Activated CD4-positive, alpha-beta memory T cell treated with anti-CD3 and anti-CD28 coated beads for 36 hours (primary cell): Measurements from ENCODE around the gene TRAPPC12. TPM values are rescaled to one million over a fixed set of nuclear protein-coding genes. Genes with fewer than 3 reads are reported as not detected.
"Not testable (repeated sequence)": the region's sequence is repeated elsewhere in the genome, so short reads cannot be mapped to it uniquely, and the experiment has no call there.

Experiments used
- CTCF ChIA-PET: fragments of 350-600 bp; sonication (Branson Sonifier 250); formaldehyde crosslinking; loops from one replicate; lab custom pipeline; 2021; ENCODE audit warnings: antibody characterized with exemption, inconsistent platforms; lab: Charles Lee
- POLR2A ChIA-PET: fragments of 350-600 bp; sonication (Branson Sonifier 250); formaldehyde crosslinking; loops from one replicate; lab custom pipeline; 2021; ENCODE audit warnings: antibody characterized with exemption; lab: Charles Lee
- DNase-seq: peaks from one replicate; pipeline ENCODE4 v3.0.0-alpha.2; 2020
- H3K27ac Mint-ChIP-seq: one replicate; pipeline ENCODE4 v1.8.0; 2021; ENCODE audit warnings: mixed read lengths
- H3K27me3 Mint-ChIP-seq: one replicate; pipeline ENCODE4 v1.8.0; 2021; ENCODE audit warnings: mixed read lengths
- H3K36me3 Mint-ChIP-seq: one replicate; pipeline ENCODE4 v1.8.0; 2021; ENCODE audit warnings: mixed read lengths
- H3K4me1 Mint-ChIP-seq: one replicate; pipeline ENCODE4 v1.8.0; 2021; ENCODE audit warnings: low read depth, mixed read lengths
- H3K4me3 Mint-ChIP-seq: one replicate; pipeline ENCODE4 v1.8.0; 2021; ENCODE audit warnings: mild to moderate bottlenecking, mixed read lengths
- H3K9me3 Mint-ChIP-seq: one replicate; pipeline ENCODE4 v1.8.0; 2021; ENCODE audit warnings: mixed read lengths
- intact Hi-C: fragments of 100-400 bp; cut with micrococcal nuclease; formaldehyde crosslinking; loops from one replicate; pipeline ENCODE4 v1.15.1; 2023
- total RNA-seq, 2 experiments: library from RNA; stranded (reverse); gene quantifications; one replicate each; pipeline ENCODE4 v1.2.3, GENCODE V29; 2021

Gene TRAPPC12
- total RNA-seq, 2 experiments from 2014 or later = 61.4 to 64.3 TPM

DNA sequence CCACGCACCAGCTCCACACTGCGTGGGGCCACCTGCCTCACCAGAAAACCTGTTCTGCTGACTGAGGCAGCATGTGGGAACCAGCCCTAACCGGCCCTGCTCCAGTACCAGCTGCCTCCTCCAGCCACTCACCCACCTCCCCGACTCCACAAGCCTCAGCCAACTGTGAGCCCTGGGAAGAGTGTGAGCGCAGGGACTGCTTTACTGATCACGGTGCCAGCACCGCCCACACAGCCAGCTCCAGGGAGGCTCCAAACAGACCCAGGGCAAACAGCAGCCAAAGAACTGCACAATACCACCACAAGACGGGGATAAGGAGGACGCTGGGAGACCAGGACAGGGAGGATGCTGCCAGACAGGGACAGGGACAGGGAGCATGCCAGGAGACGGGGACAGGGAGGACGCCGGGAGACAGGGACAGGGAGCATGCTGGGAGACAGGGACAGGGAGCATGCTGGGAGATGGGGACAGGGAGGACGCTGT lies 30.2 kb upstream of the TRAPPC12 start:
- H3K9me3 Mint-ChIP-seq = peaks cover 23% of the 10 kb centered on the region
- no peaks in the 10 kb centered on the region for H3K27me3 Mint-ChIP-seq
- intact Hi-C loops = no loop called here
- H3K27ac Mint-ChIP-seq = no peak overlapping the region
- no peaks in the 10 kb centered on the region for H3K4me1 Mint-ChIP-seq
- DNase-seq = no peak
- POLR2A ChIA-PET = no interaction called here
- CTCF ChIA-PET = no interaction called here
- H3K4me3 Mint-ChIP-seq = no peak overlapping the region
- peaks cover 54% of the 10 kb centered on the region for H3K36me3 Mint-ChIP-seq

DNA sequence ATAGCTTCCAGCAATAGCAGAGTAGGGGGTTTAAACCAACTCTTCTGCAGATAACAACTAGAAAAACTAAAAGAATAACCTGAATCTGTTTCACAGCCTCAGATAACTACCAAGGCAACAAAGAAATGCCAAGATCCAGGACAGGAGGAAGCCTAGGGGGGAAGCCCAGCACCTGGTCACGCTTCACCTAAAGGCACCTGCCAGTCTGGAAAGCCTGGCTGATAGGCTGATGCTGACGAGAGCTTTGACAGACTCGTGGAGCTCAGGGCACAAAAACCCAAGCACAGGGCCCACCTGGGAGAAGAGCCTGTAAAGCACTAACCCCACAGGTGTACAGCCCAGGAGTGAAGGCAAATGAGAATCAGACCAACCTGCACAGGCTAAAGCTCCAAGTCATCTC lies 24.5 kb upstream of the TRAPPC12 start:
- Mint-ChIP-seq H3K36me3 (peaks cover 35% of the 10 kb centered on the region), H3K27me3 (no peaks in the 10 kb centered on the region), H3K4me3 (no peak overlapping the region), H3K4me1 (peaks cover 7% of the 10 kb centered on the region), H3K9me3 (peaks cover 19% of the 10 kb centered on the region), H3K27ac (no peak overlapping the region)
- intact Hi-C loops = no loop called here
- DNase-seq = no peak
- ChIA-PET POLR2A (no interaction called here), CTCF (no interaction called here)

DNA sequence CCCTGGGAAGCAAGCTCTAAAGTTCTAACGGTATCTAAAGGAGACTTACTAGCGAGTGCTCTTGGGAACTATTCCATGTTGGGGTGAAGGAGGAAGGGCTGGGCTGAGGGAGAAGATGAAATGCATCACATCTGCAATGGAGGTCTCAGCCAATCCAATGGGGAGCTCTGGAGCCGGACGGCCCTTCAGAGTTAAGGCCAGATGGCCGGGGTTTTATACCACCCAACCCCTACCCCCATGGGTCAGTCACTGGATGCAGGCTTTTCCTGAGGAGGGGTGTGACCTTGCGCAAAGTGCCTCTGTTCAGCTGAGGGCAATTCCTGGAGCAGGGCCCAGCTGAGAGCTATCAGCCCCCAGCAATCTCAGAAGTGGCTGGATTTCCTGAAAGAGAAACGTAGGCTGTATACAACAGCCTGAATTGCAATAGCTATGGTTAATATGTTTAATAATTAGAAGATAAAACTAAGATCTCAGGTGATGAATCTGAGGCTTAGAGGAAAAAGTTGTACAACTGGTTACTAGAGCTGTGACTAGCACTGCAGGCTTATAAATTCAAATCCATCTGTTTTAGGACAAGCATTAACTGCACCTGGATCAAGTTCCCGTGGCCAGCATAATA lies 23.4 kb upstream of the TRAPPC12 start:
- Mint-ChIP-seq H3K4me3 (no peak overlapping the region), H3K4me1 (peaks cover 7% of the 10 kb centered on the region), H3K27me3 (no peaks in the 10 kb centered on the region), H3K27ac (no peak overlapping the region), H3K36me3 (peaks cover 26% of the 10 kb centered on the region), H3K9me3 (peaks cover 12% of the 10 kb centered on the region)
- intact Hi-C loops = no loop called here
- no peak for DNase-seq
- POLR2A ChIA-PET = no interaction called here
- CTCF ChIA-PET = no interaction called here

DNA sequence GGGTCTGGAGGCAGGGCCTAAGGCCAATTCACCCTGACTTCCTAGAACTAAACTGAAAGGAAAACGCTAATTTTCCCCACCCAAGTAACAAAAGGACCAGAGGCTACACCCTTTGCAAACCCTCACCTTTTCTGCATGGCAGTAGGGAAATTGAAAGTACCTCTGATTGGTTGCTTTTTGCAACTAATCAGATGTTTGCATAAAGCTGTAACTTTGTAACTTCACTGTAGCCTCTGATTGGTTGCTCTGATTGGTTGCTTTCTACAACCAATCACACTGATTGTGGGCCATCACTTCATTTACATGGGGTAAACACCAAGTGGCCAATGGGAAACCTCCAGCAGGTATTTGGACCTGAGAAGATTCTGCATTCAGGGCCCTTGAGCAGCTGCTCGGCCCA lies 22.7 kb upstream of the TRAPPC12 start:
- peaks cover 9% of the 10 kb centered on the region for H3K4me1 Mint-ChIP-seq
- DNase-seq = no peak
- intact Hi-C loops = no loop called here
- peaks cover 22% of the 10 kb centered on the region for H3K36me3 Mint-ChIP-seq
- peaks cover 8% of the 10 kb centered on the region for H3K9me3 Mint-ChIP-seq
- H3K4me3 Mint-ChIP-seq = no peak overlapping the region
- ChIA-PET POLR2A (no interaction called here), CTCF (no interaction called here)
- no peaks in the 10 kb centered on the region for H3K27me3 Mint-ChIP-seq
- no peak overlapping the region for H3K27ac Mint-ChIP-seq

DNA sequence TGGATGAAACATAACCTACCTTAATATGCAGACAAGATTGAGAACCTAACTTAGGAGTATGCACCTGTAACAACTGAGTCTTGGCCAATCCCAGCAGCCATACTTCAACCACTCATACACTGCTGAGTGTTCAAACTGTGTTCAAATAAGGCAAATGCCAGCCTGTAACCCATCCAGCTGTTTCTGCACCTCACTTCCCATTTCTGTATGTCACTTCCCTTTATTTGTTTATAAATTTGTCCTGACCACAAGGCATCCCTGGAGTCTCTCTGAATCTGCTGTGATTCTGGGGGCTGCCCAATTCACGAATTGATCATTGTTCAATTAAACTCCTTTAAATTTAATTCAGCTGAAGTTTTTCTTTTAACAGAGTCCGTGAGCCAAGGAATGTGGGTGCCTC lies 22.0 kb upstream of the TRAPPC12 start:
- CTCF ChIA-PET, H3K9me3 Mint-ChIP-seq, H3K27ac Mint-ChIP-seq, H3K27me3 Mint-ChIP-seq, H3K4me3 Mint-ChIP-seq, intact Hi-C loops, DNase-seq, POLR2A ChIA-PET, H3K4me1 Mint-ChIP-seq: not testable (repeated sequence)
- peaks cover 17% of the 10 kb centered on the region for H3K36me3 Mint-ChIP-seq

DNA sequence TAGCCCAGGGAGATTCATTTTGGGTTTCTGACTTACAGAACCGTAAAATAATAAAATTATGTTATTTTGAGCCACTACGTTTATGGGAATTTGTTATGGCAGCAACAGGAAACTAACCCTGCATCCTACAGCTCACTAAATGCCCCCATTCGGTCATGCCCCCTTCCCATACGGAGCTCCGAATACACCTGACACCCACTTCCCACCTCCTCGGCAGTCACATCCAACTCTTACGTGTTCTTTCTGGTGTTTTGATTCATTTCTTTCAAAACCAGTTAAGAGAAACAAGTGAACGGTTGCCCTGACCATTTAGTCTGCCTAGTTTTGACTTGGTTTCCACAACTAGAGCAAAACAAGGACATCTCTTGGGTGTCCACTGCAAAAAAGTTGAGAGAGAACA lies 21.6 kb upstream of the TRAPPC12 start:
- H3K4me1 Mint-ChIP-seq = peaks cover 10% of the 10 kb centered on the region
- CTCF ChIA-PET = no interaction called here
- POLR2A ChIA-PET = no interaction called here
- no peak overlapping the region for H3K27ac Mint-ChIP-seq
- peaks cover 13% of the 10 kb centered on the region for H3K36me3 Mint-ChIP-seq
- no peaks in the 10 kb centered on the region for H3K27me3 Mint-ChIP-seq
- H3K4me3 Mint-ChIP-seq = no peak overlapping the region
- intact Hi-C loops = no loop called here
- DNase-seq = no peak
- no peaks in the 10 kb centered on the region for H3K9me3 Mint-ChIP-seq

DNA sequence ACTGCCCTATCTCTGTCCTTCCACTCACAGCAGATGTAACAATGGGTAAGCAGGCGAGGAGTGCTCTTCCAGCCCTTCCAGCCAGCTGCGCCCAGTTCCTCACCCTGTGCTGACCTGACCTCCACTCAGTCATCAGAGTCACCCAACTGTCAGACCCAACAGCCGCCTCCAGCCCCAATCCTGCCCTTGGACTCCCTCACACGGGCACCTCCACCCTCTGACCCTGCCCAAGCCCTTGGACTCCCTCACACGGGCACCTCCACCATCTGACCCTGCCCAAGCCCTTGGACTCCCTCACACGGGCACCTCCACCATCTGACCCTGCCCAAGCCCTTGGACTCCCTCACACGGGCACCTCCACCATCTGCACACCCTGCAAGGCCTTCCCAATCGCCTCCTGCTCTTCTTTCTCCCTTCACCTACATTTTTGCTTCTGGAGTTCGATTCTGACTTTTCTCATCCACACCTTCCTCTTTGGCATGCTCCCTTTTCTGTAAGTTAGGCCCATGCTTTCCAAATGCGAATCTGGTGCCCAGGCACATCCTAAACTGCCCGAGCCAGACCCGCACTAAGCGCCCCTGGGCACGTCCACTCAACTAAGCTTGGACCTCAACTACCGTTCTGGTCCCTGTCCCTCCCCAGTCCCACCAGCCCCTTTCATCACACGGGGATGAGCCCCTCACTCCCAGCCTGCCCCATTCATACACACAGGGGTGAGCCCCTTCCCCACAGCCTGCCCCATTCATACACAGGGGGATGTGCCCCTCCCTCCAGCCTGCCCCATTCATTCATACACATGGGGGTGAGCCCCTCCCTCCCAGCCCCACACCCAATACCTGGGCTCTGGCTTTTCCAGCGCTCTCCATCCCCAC lies 17.7 kb upstream of the TRAPPC12 start:
- Mint-ChIP-seq H3K27ac (no peak overlapping the region), H3K27me3 (no peaks in the 10 kb centered on the region), H3K4me1 (peaks cover 17% of the 10 kb centered on the region), H3K9me3 (no peaks in the 10 kb centered on the region), H3K36me3 (no peaks in the 10 kb centered on the region), H3K4me3 (no peak overlapping the region)
- POLR2A ChIA-PET = no interaction called here
- intact Hi-C loops = no loop called here
- no peak for DNase-seq
- CTCF ChIA-PET = no interaction called here

DNA sequence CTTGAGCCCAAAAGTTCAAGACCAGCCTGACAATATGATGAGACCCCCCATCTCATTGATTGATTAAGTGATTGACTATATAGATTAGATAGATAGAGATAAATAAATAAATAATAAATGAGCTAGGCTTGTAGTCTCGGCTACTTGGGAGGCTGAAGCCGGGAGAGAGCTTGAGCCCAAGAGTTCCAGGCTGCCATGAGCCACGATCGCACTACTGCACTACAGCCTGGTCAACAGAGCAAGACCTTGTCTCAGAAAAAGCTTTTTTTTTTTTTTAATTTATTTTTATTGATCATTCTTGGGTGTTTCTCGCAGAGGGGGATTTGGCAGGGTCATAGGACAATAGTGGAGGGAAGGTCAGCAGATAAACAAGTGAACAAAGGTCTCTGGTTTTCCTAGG lies 14.3 kb upstream of the TRAPPC12 start:
- intact Hi-C loops = no loop called here

DNA sequence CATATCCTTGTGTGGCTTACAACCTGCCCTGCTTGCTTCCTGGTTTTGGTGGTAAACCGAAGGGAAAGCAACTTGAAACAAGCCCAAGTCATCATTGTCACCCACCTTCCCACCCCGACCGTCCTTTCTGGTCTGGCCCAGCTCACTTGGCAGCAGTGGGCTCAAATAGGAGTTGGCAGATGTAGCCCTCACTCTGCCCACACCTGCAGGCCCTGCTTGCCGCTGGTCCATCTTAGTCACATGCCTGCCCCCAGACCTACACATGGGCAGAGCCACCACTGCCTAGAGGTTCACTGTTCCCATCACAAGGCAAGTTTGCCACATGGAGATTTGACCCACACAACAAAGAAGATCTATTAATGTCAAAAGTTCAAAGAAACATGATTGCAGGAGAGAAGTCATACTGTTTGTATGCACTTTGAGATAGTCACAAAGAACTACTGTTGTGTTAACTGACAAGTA lies 11.2 kb upstream of the TRAPPC12 start:
- Mint-ChIP-seq H3K36me3 (peaks cover 11% of the 10 kb centered on the region), H3K4me3 (no peak overlapping the region), H3K9me3 (no peaks in the 10 kb centered on the region), H3K27me3 (no peaks in the 10 kb centered on the region), H3K27ac (no peak overlapping the region), H3K4me1 (peaks cover 8% of the 10 kb centered on the region)
- intact Hi-C loops = no loop called here
- ChIA-PET CTCF (no interaction called here), POLR2A (no interaction called here)
- DNase-seq = no peak

More for the DNA sequence above, 14.3 kb upstream of the TRAPPC12 start:
- Mint-ChIP-seq H3K27me3 (no peaks in the 10 kb centered on the region), H3K4me3 (no peak overlapping the region), H3K4me1 (peaks cover 14% of the 10 kb centered on the region), H3K9me3 (no peaks in the 10 kb centered on the region), H3K27ac (no peak overlapping the region), H3K36me3 (peaks cover 11% of the 10 kb centered on the region)
- POLR2A ChIA-PET = no interaction called here
- no peak for DNase-seq
- CTCF ChIA-PET = no interaction called here

DNA sequence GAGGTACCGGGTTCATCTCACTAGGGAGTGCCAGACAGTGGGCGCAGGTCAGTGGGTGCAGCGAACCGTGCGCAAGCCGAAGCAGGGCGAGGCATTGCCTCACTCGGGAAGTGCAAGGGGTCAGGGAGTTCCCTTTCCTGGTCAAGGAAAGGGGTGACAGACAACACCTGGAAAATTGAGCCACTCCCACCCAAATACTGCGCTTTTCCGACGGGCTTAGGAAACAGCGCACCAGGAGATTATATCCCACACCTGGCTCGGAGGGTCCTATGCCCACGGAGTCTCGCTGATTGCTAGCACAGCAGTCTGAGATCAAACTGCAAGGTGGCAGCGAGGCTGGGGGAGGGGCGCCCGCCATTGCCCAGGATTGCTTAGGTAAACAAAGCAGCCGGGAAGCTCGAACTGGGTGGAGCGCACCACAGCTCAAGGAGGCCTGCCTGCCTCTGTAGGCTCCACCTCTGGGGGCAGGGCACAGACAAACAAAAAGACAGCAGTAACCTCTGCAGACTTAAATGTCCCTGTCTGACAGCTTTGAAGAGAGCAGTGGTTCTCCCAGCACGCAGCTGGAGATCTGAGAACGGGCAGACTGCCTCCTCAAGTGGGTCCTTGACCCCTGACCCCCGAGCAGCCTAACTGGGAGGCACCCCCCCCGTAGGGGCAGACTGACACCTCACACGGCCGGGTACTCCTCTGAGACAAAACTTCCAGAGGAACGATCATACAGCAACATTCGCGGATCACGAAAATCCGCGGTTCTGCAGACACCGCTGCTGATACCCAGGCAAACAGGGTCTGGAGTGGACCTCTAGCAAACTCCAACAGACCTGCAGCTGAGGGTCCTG lies 9.9 kb upstream of the TRAPPC12 start:
- H3K27me3 Mint-ChIP-seq, H3K27ac Mint-ChIP-seq, DNase-seq, H3K4me3 Mint-ChIP-seq, H3K9me3 Mint-ChIP-seq, intact Hi-C loops, H3K4me1 Mint-ChIP-seq, POLR2A ChIA-PET: not testable (repeated sequence)
- H3K36me3 Mint-ChIP-seq = peaks cover 11% of the 10 kb centered on the region
- CTCF ChIA-PET = interaction anchor here (0.6 kb wide), 1 partner anchor 84 kb away, joined by 4 read pairs; no protein-coding TSS in a partner anchor

DNA sequence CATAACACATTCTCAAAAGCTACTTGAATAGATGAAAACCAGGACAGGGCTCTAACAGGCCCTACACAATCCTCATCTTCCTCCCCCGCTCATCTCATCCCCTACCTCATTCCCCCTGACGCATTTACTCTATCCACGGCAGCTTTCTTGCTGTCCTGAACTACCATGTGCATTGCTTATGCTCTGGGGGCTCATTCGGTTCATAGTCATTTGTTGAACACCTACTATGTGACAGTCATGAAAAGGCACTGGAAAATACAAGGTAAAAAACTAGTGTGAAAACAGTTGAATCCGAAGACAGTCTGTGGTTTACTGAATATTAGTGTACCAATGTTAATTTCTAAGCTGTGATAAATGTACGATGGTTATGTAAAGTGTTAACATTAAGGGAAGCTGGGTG lies 2.7 kb upstream of the TRAPPC12 start:
- H3K9me3 Mint-ChIP-seq = no peaks in the 10 kb centered on the region
- peaks cover 38% of the 10 kb centered on the region for H3K4me1 Mint-ChIP-seq
- CTCF ChIA-PET = interaction anchor here (1.6 kb wide), 1 partner anchor 275 kb away, joined by 7 read pairs; no protein-coding TSS in a partner anchor
- no peak for DNase-seq
- H3K27me3 Mint-ChIP-seq = no peaks in the 10 kb centered on the region
- peaks cover 15% of the 10 kb centered on the region for H3K36me3 Mint-ChIP-seq
- H3K4me3 Mint-ChIP-seq = peak overlapping the region; percentile 98
- intact Hi-C loops = loop anchor here (1.0 to 2.0 kb wide), 3 partner anchors 154 to 274 kb away; partner anchors contain the start of gene RPS7
- peak overlapping the region; percentile 97 for H3K27ac Mint-ChIP-seq
- POLR2A ChIA-PET = interaction anchor here (0.7 kb wide), 2 partner anchors 154 to 236 kb away, joined by 4 read pairs; no protein-coding TSS in a partner anchor
